ENCODE measurements around the gene YWHAB.

- TF ChIP-seq POLR2A (IDR thresholded peaks at IDR 0.05; ENCODE audit: low read length) (no peak), GATA1 (IDR thresholded peaks at IDR 0.05; ENCODE audit: low read depth, low read length) (no peak)
Measured at GRCh38 chr20:44836601-44837120, 48.8 kb upstream of the YWHAB start.

Measured in erythroblast (primary cell).